ENCODE results near the gene CLIC5. TPM values are rescaled to one million over a fixed set of nuclear protein-coding genes. Genes with fewer than 3 reads are reported as not detected.

The CLIC5 gene
- total and polyA plus RNA-seq, 2 of the 8 experiments (the other 6 are each of a cell fraction or from before 2014, with no cell fraction given), result 0.12 to 0.15 TPM

- Histone ChIP-seq H4K91ac (replicated peaks; ENCODE audit: insufficient read length, low read length) (no peak overlapping the region), H3K14ac (ENCODE audit: insufficient read length) (no peak overlapping the region), H3K4me1 (replicated peaks in 1 of 4; ENCODE audit: control insufficient read depth in 3 of 4, insufficient read depth in 4 of 4, low read length in 3 of 4) (peaks cover 0 to 4% (median 0%) of the 10 kb centered on the region in 4 experiments; a peak in 3 of 7 replicates), H3K9me3 (ENCODE audit: insufficient read depth in 2 of 2, low read depth in 1 of 2, low read length in 1 of 2) (no peaks in the 10 kb centered on the region), H3K36me3 (ENCODE audit: control insufficient read depth in 2 of 4, insufficient read depth in 4 of 4, low read length in 3 of 4) (no peaks in the 10 kb centered on the region), H2BK15ac (ENCODE audit: low read length) (no peak overlapping the region), H4K20me1 (replicated peaks in 1 of 2; ENCODE audit: control insufficient read depth in 1 of 2, insufficient read depth in 2 of 2, low read length in 2 of 2) (no peaks in the 10 kb centered on the region), H2AK5ac (ENCODE audit: low read depth, low read length) (no peak overlapping the region), H3K18ac (ENCODE audit: extremely low read depth, low read length) (no peak overlapping the region), H3K4me2 (ENCODE audit: insufficient read depth in 1 of 2, low read depth in 2 of 2, low read length in 2 of 2) (no peak overlapping the region), H3K79me1 (ENCODE audit: low read depth, low read length) (no peaks in the 10 kb centered on the region), H2BK5ac (ENCODE audit: low read depth, low read length) (no peak overlapping the region), H3K23me2 (ENCODE audit: low read depth, low read length) (no peaks in the 10 kb centered on the region), H3K56ac (replicated peaks; ENCODE audit: insufficient read length, low read depth, low read length) (no peak overlapping the region), H3K23ac (ENCODE audit: insufficient read length) (no peak overlapping the region), H2AFZ (ENCODE audit: low read length) (no peak overlapping the region), H3K27ac (ENCODE audit: low read depth, low read length) (no peak overlapping the region), H2BK20ac (ENCODE audit: low read length) (no peak overlapping the region), H3K9ac (replicated peaks in 1 of 4; ENCODE audit: extremely low read depth in 1 of 4, low read depth in 3 of 4, low read length in 3 of 4) (no peak overlapping the region), H3K4ac (replicated peaks; ENCODE audit: insufficient read length, low read depth, low read length) (no peak overlapping the region), H3K27me3 (replicated peaks in 1 of 4; ENCODE audit: control insufficient read depth in 3 of 4, extremely low read depth in 1 of 4, insufficient read depth in 3 of 4, low read length in 3 of 4) (0 out of 7 replicates have a peak, but pooled peaks cover 0 to 2% (median 0%) of the 10 kb centered on the region in 4 experiments), H4K8ac (ENCODE audit: extremely low read depth, insufficient read depth, low read length) (no peak overlapping the region), H2BK120ac (replicated peaks; ENCODE audit: low read depth, low read length) (peak overlapping the region; percentile 43), H3K79me2 (ENCODE audit: control insufficient read depth in 1 of 2, insufficient read depth in 2 of 2, low read length in 2 of 2) (no peaks in the 10 kb centered on the region), H3K4me3 (ENCODE audit: extremely low read depth in 1 of 4, insufficient read depth in 2 of 4, low read depth in 3 of 4, low read length in 4 of 4) (no peak overlapping the region), H2BK12ac (ENCODE audit: low read depth, low read length) (no peak overlapping the region), H4K5ac (ENCODE audit: insufficient read length, low read depth, low read length) (no peak overlapping the region)
- DNase-seq (ENCODE audit: low read depth in 1 of 2, low spot score in 2 of 2) (no peak), FAIRE-seq (no peak)
- 80% methylated on average over 7 of the region's 7 CpGs; no CpG with 5 or more reads in 1 of the 2 experiments for WGBS, 2 experiments (ENCODE audit: extremely low coverage in 1 of 2, insufficient coverage in 1 of 2, insufficient read length in 1 of 2, insufficient replicate concordance in 2 of 2, low coverage in 1 of 2, low lambda C conversion rate in 2 of 2, missing lambda C conversion rate in 1 of 2)
- CTCF ChIA-PET (ENCODE audit: partially characterized antibody), result interaction anchor here (1.2 to 2.1 kb wide), 2 partner anchors 10 to 34 kb away, joined by 5 to 8 read pairs; no protein-coding TSS in a partner anchor
- no peak for TF ChIP-seq TAF7 (optimal IDR thresholded peaks at IDR 0.05; ENCODE audit: borderline replicate concordance, low read depth, low read length)
- POLR2A ChIA-PET (ENCODE audit: partially characterized antibody), result interaction anchor here (0.9 kb wide), 1 partner anchor 185 kb away, joined by 3 read pairs; no protein-coding TSS in a partner anchor
Observed at GRCh38 chr6:45956663-45957062, 59.0 kb downstream of the CLIC5 start.

All from H1 (cell line).